ENCODE measurements around the gene SAXO2. TPM values are rescaled to one million over a fixed set of nuclear protein-coding genes. Genes with fewer than 3 reads are reported as not detected.
"Not testable (repeated sequence)": the region's sequence is repeated elsewhere in the genome, so short reads cannot be mapped to it uniquely, and the experiment has no call there.

SAXO2 gene
- total RNA-seq, 2 donors from 2014 or later, result not detected

DNA sequence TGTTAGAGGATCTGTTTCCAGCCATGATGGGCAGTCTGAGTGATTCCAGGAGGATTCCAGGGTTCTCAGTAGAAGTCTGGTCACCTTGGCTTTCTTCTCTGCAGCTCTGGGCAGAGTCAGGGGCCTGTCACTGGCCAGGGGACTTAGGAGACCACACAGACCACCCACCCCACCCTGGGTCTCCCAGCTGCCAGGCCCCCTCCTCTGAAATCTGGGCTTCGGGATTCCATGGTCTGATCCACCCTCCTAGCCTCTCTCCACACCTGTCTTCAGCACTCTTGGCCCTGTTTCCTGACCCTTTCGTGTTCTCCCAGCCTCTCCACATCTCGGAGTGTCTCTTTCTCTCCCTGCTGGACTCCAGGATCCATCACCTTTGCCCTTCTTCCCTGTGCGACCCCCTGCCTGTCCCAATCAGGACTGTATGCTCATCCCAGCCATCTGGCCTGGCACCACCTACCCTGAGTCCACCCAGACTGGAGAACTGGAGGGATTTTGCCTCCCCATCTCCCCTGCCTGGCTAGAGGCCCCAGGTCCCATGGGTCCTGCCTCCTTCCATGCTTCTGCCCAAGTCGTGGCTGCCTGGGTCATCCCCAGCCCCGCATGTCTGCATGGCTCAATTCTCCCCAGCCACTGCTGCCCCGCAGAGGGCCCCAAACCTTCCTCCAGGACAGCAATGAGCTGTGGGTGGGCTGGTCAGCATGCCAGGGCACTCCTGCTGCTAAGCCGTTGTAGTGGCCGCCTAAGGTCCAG, 52.3 kb downstream of the SAXO2 start:
- Histone ChIP-seq H3K27me3 (no peaks in the 10 kb centered on the region), H3K4me3 (no peak overlapping the region), H3K27ac (no peak overlapping the region), H3K4me1 (no peaks in the 10 kb centered on the region), H3K9me3 (no peaks in the 10 kb centered on the region), H3K36me3 (no peaks in the 10 kb centered on the region)
- TF ChIP-seq, protein P1, sequence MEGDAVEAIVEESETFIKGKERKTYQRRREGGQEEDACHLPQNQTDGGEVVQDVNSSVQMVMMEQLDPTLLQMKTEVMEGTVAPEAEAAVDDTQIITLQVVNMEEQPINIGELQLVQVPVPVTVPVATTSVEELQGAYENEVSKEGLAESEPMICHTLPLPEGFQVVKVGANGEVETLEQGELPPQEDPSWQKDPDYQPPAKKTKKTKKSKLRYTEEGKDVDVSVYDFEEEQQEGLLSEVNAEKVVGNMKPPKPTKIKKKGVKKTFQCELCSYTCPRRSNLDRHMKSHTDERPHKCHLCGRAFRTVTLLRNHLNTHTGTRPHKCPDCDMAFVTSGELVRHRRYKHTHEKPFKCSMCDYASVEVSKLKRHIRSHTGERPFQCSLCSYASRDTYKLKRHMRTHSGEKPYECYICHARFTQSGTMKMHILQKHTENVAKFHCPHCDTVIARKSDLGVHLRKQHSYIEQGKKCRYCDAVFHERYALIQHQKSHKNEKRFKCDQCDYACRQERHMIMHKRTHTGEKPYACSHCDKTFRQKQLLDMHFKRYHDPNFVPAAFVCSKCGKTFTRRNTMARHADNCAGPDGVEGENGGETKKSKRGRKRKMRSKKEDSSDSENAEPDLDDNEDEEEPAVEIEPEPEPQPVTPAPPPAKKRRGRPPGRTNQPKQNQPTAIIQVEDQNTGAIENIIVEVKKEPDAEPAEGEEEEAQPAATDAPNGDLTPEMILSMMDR (IDR thresholded peaks at IDR 0.05), result no peak
- DNase-seq (ENCODE audit: low spot score), result no peak

DNA sequence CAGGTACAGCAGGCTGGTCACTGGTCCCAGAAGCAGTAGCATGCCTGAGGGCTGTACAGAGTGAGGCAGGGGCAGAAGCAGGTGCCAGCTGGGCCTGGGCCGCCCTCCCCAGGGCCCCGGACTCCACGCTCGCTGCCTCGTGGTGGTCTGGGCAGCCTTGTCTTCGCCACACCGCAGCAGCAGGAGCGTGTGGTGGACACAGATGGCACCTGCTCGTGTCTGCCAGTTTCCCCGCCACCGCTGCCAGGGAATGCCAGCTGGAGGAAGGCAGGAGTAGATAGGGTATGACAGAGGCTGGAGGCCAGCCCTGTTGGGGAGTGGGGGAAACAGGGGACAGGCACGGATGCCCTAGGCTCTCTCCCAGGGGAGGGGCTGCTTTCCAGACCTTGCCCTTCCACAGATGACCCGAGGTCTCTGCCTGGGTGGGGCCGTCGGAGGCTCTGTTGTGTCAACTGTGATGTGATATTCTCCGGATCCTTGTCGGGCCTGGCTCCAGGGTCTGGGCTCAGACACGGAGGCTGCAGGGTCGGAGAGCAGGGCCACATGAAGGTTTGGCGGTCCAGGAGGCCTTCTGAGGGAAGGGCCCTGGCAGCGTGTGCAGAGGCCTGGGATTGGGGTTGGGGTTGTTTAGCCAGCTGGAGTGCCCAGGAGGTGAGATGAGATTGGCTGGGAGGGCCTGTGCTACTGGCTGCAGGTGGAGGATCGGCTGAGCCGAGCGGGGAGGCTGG, 53.1 kb downstream of the SAXO2 start:
- H3K9me3 ChIP-seq, result no peaks in the 10 kb centered on the region
- H3K4me1 ChIP-seq, result no peaks in the 10 kb centered on the region
- no peak overlapping the region for H3K4me3 ChIP-seq
- no peaks in the 10 kb centered on the region for H3K27me3 ChIP-seq
- TF ChIP-seq, protein P1 (IDR thresholded peaks at IDR 0.05), result no peak
- no peak overlapping the region for H3K27ac ChIP-seq
- no peaks in the 10 kb centered on the region for H3K36me3 ChIP-seq
- no peak for DNase-seq (ENCODE audit: low spot score)

DNA sequence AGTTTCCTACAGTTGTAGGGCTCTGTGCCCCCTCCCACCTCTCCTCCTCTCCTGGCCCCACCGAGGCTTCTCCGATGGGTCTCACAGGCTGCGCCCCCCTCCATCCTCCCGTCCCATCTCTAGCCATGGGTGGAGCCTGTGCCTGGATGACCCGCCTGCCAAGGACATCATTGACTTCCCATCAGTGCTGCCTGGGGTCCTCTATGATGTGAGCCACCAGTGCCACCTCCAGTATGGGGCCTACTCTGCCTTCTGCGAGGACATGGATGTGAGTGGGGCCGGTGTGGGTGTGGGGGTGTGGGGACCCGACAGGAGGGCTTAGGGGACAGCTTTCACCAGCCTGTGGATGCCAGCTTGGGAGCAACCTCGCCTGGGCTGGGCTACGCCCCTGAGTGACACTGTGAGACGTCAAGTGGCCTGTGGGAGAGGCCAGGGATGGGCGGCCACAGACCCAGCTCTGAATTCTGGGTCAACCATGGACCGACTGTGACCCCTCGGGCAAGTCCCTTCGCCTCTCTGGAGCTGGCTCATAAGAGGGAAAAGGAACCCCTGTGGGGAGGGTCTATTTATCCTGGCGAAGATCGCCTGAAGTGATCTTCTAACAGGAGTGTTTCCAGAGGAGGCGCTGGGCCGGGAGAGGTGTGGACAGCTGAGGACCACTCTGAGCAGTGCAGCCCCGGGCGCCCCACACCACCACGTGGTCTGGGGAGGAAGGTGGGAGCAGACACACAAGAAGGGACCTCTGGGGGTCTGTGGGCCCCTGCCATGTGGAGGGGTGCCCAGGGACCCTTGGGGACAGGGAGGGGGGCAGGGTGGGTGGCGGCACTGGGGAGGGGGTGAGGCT, 53.9 kb downstream of the SAXO2 start:
- H3K27ac ChIP-seq; H3K4me1 ChIP-seq; H3K36me3 ChIP-seq; H3K9me3 ChIP-seq; H3K27me3 ChIP-seq; H3K4me3 ChIP-seq; DNase-seq (ENCODE audit: low spot score): not testable (repeated sequence)

DNA sequence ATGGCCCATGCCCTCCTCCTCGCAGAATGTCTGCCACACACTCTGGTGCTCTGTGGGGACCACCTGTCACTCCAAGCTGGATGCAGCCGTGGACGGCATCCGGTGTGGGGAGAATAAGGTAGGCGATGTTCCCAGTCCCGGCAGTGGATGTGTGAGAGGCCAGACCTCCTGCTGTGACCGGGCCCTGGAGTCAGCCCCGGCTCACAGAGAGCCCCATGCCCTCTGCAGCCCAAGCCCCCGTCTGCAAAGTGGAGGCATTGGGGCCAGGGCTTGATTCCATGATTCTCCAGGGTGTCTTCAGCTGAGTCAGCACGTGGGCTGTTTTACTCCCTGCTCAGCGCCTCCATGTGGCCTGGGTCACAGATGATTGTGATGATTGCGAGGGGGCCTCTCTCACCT, 54.5 kb downstream of the SAXO2 start:
- Histone ChIP-seq H3K4me1 (no peaks in the 10 kb centered on the region), H3K4me3 (no peak overlapping the region), H3K36me3 (no peaks in the 10 kb centered on the region), H3K27ac (no peak overlapping the region), H3K27me3 (no peaks in the 10 kb centered on the region), H3K9me3 (no peaks in the 10 kb centered on the region)
- TF ChIP-seq, protein P1 (IDR thresholded peaks at IDR 0.05), result no peak
- DNase-seq (ENCODE audit: low spot score), result no peak

DNA sequence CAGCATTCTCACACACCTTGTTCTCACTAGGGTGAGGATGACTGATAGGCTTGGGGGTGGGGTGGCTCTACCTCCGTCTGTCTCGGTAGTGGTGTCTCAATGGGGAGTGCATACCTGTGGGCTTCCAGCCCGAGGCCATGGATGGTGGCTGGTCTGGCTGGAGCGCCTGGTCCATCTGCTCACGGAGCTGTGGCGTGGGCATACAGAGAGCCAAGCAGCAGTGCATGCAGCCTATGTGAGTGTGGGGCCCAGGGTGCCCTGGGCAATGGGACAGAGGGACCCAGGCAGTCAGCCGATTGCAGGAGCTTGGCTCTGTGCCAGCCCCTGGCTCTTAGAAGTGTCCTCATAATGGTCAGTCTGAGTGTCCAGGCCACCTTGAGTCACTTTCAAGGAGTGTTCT, 54.9 kb downstream of the SAXO2 start:
- not testable (repeated sequence) for H3K9me3 ChIP-seq; H3K36me3 ChIP-seq; DNase-seq (ENCODE audit: low spot score); H3K27ac ChIP-seq; H3K4me1 ChIP-seq; H3K4me3 ChIP-seq; H3K27me3 ChIP-seq

DNA sequence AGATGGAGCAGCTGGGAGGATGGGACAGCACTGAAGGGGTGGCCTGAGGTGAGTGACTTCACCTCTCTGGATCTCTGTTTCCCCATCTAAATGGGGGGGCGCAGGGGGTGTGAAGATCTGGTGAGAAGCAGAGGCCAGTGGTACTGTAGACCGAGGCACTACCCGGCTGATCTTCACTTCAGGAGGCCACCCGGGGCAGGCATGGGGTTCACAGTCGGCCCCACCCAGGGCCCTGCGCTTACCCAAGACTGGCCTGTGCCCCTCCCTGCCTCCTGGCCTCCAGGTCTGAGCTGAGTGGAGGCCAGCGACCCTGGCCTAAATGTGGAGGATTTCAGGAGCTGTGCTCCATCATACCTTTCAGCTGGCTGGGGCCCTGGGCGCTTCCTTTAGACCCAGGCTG, 55.7 kb downstream of the SAXO2 start:
- DNase-seq (ENCODE audit: low spot score), result not testable (repeated sequence)

DNA sequence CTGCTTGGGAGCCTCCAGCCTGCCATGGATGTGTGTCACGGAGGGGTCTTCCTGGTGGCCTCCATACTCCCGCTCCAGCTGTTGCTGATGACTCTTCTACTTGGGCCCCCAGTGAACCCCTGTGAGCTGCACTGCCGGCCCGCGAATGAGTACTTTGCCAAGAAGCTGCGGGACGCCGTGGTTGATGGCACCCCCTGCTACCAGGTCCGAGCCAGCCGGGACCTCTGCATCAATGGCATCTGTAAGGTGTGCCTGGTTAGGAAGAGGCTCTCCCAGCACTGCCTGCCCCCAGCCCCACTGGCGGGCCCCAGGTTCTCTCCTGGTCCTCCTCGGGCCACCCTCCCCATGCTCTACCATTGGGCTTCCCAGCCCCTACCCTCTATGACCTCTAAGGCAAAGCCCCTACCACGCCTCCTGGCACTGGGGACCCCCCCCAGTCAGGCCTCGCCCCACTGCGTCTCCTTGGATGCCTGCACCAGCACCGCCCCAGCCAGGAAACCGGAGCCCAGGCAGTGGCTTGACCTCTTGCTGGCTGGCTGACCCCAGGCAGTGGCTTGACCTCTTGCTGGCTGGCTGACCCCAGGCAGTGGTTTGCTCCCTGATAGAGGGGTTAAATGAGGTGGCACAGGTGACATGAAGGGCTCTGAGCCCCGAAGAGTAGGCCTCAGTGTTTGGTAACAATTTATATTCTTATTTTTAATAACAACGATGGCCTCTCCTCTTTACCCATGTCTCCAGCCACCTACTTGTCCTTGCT, 57.1 kb downstream of the SAXO2 start:
- H3K4me3 ChIP-seq; H3K27me3 ChIP-seq; H3K27ac ChIP-seq; H3K36me3 ChIP-seq; H3K4me1 ChIP-seq; H3K9me3 ChIP-seq; DNase-seq (ENCODE audit: low spot score): not testable (repeated sequence)

More for the DNA sequence above, 55.7 kb downstream of the SAXO2 start:
- H3K27ac ChIP-seq, H3K4me3 ChIP-seq, H3K4me1 ChIP-seq, H3K36me3 ChIP-seq, H3K9me3 ChIP-seq, H3K27me3 ChIP-seq: not testable (repeated sequence)

DNA sequence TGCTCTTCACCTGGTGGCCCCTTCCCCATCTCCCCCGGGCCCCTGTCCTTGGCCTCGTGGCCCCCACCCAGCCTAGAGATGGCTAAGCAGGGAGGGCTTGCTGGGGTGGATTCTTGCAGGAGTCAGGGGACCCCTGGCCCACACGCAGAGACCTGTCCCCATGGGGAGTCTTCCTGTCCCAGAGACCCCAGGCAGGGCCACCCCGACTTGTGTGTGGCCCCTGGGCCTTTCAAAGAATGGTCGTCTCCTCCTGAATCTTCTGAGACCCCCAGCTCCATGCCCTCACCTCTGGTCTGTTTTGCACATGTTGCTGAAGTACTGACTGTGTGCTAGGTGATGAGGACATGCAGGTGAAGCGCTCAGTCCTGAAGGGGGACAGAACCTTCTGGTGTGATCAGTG, 58.2 kb downstream of the SAXO2 start:
- H3K27me3 ChIP-seq; H3K4me1 ChIP-seq; H3K27ac ChIP-seq; H3K9me3 ChIP-seq; H3K4me3 ChIP-seq; H3K36me3 ChIP-seq; DNase-seq (ENCODE audit: low spot score): not testable (repeated sequence)

DNA sequence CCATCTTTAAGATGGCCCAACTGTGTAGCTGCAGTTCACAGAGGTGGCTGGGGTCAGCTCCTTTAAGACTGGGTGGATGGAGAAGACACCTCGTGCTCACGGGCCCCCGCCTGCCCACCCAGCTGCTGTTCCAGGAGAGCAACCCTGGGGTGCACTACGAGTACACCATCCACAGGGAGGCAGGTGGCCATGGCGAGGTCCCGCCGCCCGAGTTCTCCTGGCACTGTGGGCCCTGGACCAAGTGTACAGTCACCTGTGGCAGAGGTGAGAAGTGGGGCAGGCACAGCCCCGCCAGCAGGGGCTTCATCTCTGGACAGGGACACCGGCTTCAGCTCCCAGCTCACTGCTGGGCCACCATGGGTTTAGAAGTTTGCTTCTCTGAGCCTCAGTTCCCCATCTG, 59.9 kb downstream of the SAXO2 start:
- H3K27ac ChIP-seq; H3K9me3 ChIP-seq; DNase-seq (ENCODE audit: low spot score); H3K4me1 ChIP-seq; H3K36me3 ChIP-seq; H3K27me3 ChIP-seq; H3K4me3 ChIP-seq: not testable (repeated sequence)

DNA sequence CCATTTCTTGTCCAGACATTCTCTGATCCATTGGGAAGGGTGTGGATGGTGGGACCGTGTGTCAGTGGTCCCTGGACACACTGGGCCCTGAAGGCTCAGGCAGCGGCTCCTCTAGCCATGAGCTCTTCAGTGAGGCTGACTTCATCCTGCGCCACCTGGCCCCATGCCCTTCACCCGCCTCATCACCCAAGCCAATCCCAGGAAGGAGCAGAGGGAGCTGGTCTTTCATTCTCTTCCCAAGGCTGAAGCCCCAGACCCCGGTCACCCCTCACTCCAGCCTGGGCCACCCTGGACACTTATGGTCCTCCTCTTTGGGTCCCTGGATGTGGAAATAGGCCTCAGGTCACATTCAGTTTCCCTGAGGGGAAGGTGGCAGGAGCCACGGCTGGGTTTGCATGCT, 62.2 kb downstream of the SAXO2 start:
- not testable (repeated sequence) for H3K4me1 ChIP-seq, H3K9me3 ChIP-seq, H3K27me3 ChIP-seq, H3K4me3 ChIP-seq, H3K36me3 ChIP-seq, H3K27ac ChIP-seq
- DNase-seq (ENCODE audit: low spot score), result peak; percentile 36

DNA sequence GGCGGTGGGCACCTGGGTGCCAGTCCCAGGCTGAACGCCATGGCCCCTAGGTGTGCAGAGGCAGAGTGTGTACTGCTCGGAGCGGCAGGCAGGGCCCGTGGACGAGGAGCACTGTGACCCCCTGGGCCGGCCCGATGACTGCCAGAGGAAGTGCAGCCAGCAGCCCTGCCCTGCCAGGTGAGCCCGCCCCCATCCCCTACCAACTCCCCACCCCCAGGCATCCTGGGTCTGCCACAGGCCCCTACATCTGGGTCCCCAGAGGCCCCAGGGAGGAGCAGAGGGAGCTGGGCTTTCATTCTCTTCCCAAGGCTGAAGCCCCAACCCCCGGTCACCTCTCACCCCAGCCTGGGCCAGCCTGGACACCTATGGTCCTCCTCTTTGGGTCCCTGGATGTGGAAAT, 63.0 kb downstream of the SAXO2 start:
- not testable (repeated sequence) for H3K4me1 ChIP-seq; H3K9me3 ChIP-seq; H3K36me3 ChIP-seq; H3K4me3 ChIP-seq; H3K27me3 ChIP-seq; DNase-seq (ENCODE audit: low spot score); H3K27ac ChIP-seq

Data from right atrium auricular region (tissue), 2 donors.